K562 (cell line): ENCODE results near the gene RAD1. TPM values are rescaled to one million over a fixed set of nuclear protein-coding genes. Genes with fewer than 3 reads are reported as not detected.

Experiments used
- ARHGAP35 ChIP-seq: fragments of 450-650 bp; IDR thresholded peaks from 2 replicates; pipeline ENCODE4 v1.6.1; 2018; ENCODE audit not compliant: partially characterized antibody
- BCL6 ChIP-seq: fragments of 250-450 bp; sonication (Bioruptor Pico); IDR thresholded peaks from 2 replicates; pipeline ENCODE4 v1.4.0; 2020
- BRD4 ChIP-seq: fragments of 200-600 bp; sonication (generic); IDR thresholded peaks from 2 replicates; pipeline ENCODE4 v1.6.1; 2017; ENCODE audit warnings: inconsistent platforms
- CBX2 ChIP-seq: fragments of 200-600 bp; sonication (generic); IDR thresholded peaks from one replicate; pipeline ENCODE4 v1.6.1; 2012; ENCODE audit warnings: mild to moderate bottlenecking, low read length, inconsistent platforms; ENCODE audit not compliant: insufficient read depth, poor library complexity, severe bottlenecking
- EP400 ChIP-seq: fragments of 450-650 bp; IDR thresholded peaks from 2 replicates; pipeline ENCODE4 v1.6.1; 2017; ENCODE audit warnings: antibody characterized with exemption, mild to moderate bottlenecking, moderate library complexity
- FOSL1 ChIP-seq: fragments of 200-800 bp; sonication (Bioruptor generic); conservative IDR thresholded peaks from 2 replicates; pipeline ENCODE4 v1.6.1; 2016; ENCODE audit warnings: missing genetic modification characterization, missing compliant biosample characterization
- FOXJ3 ChIP-seq: sonication (generic); formaldehyde crosslinking; IDR thresholded peaks from 2 replicates; pipeline ENCODE4 v1.4.0; 2020; ENCODE audit warnings: mild to moderate bottlenecking, missing genetic modification reagents
- HOXB6 ChIP-seq: fragments of 250-450 bp; sonication (Bioruptor Pico); IDR thresholded peaks from 2 replicates; pipeline ENCODE4 v1.5.1; 2022; ENCODE audit warnings: mild to moderate bottlenecking, borderline replicate concordance
- MEF2A ChIP-seq: IDR thresholded peaks from 2 replicates; pipeline ENCODE4 v1.6.1; 2011; ENCODE audit warnings: low read depth, mild to moderate bottlenecking, low read length, moderate library complexity; ENCODE audit not compliant: control insufficient read depth
- SRSF1 ChIP-seq: fragments of 200-400 bp; formaldehyde crosslinking; IDR thresholded peaks from 2 replicates; pipeline ENCODE4 v1.6.1; 2017; ENCODE audit warnings: mild to moderate bottlenecking, low read depth, low read length, moderate library complexity
- ZFP30 ChIP-seq: fragments of 250-450 bp; sonication (Bioruptor Pico); IDR thresholded peaks from 2 replicates; pipeline ENCODE4 v1.8.0; 2022; ENCODE audit warnings: moderate library complexity, mild to moderate bottlenecking, inconsistent platforms, borderline replicate concordance
- ZNF263 ChIP-seq: sonication (generic); formaldehyde crosslinking; IDR thresholded peaks from 2 replicates; pipeline ENCODE4 v1.8.0; 2022; ENCODE audit warnings: mild to moderate bottlenecking, missing genetic modification reagents, borderline replicate concordance
- ZNF436 ChIP-seq: fragments of 250-450, 450-650 bp; sonication (Bioruptor Pico); formaldehyde crosslinking; IDR thresholded peaks from 2 replicates; pipeline ENCODE4 v1.7.0; 2020; ENCODE audit warnings: mild to moderate bottlenecking
- ZNF518B ChIP-seq: fragments of 250-450 bp; sonication (Bioruptor Pico); IDR thresholded peaks from 2 replicates; pipeline ENCODE4 v1.5.0; 2021; ENCODE audit warnings: mild to moderate bottlenecking, moderate library complexity
- polyA plus RNA-seq, 8 experiments: library from polyadenylated mRNA; depleted of rRNA in 4 of 8; stranded (reverse) in 5 of 8; unstranded in 3 of 8; fragments of >200 nt; fragmentation: Nextera tagmentation in 2 of 8; fragmentation: Illumina TruSeq in 1 of 8; extraction: Ambion mirVana in 2 of 8; extraction: Trizol in 1 of 8; gene quantifications; 2 replicates each; pipeline versions ENCODE4 v1.2.1 to v1.2.3, GENCODE V29; 2011 to 2014; ENCODE audit warnings: inconsistent platforms in 1 of 8, missing spikeins in 1 of 8
- total RNA-seq, 7 experiments: library from RNA; depleted of rRNA in 6 of 7; stranded (reverse); fragments of >200 nt in 6 of 7; fragmentation: Illumina TruSeq in 2 of 7; extraction: Trizol in 2 of 7; gene quantifications; 2 replicates each; pipeline versions ENCODE4 v1.2.1 to v1.2.3, GENCODE V29; 2011 to 2021; ENCODE audit warnings: low replicate concordance in 1 of 7
- TF ChIP-seq, protein P1 (sequence below): fragments of 250-450 bp; sonication (Bioruptor Pico); IDR thresholded peaks from 2 replicates; pipeline ENCODE4 v1.5.0; 2020; ENCODE audit warnings: mild to moderate bottlenecking
- TF ChIP-seq, protein P2 (sequence below): fragments of 450-650 bp; formaldehyde crosslinking; IDR thresholded peaks from 2 replicates; pipeline ENCODE4 v1.4.0; 2022; ENCODE audit warnings: missing genetic modification characterization
- TF ChIP-seq, protein P3 (sequence below): sonication (generic); formaldehyde crosslinking; IDR thresholded peaks from 2 replicates; pipeline ENCODE4 v1.8.1; 2023; ENCODE audit warnings: mild to moderate bottlenecking, missing genetic modification reagents, moderate library complexity
- TF ChIP-seq, protein P4 (sequence below): fragments of 450-650 bp; IDR thresholded peaks from 2 replicates; pipeline ENCODE4 v1.6.1; 2018; ENCODE audit warnings: mild to moderate bottlenecking, low read depth; ENCODE audit not compliant: partially characterized antibody

The RAD1 gene
- total and polyA plus RNA-seq, 9 of the 15 experiments (the other 6 are each of a cell fraction or from before 2014, with no cell fraction given), result 44.5 to 148 (median 60.8) TPM

DNA sequence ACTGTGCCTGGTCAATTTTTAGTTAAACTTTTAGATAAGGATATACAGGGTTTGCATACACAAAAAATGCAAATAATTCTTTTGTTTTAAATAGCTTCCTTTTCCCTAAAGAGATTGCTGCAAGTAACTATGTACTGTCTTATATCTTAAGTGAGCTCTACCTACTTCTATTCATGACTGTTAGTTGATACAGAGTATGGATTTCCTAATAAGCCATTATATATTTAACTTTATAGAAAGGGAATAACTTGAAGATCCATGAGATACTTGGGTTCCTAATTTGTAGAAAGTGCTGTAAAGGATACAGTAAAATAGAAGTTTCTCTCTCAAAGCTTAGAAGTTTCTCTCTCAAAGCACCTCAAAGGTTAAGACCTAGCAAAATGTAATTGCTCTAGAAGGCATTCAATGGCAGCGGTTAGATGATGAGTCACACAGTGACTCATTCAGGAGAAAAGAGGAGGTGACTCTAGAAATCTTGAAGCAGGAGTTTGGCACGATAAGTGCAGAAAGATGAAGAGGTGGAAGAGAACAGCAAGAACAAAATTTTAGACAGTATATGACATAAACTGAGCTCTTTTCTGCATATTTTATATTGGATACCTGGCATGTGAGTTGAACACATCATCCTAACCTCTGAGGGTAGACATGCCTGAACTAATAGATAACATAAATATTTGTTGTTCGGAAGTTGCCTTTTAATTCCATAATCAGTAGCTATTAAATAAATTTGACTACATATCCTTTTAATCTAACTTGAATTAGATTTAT lies 8.6 kb upstream of the RAD1 start (continued):
- TF ChIP-seq SRSF1 (no peak), ARHGAP35 (no peak), HOXB6 (CRISPR knock-in tag) (no peak), BRD4 (no peak), ZNF436 (no peak), ZNF263 (CRISPR knock-in tag) (no peak), EP400 (peak; percentile 46), FOSL1 (tag) (peak; percentile 100), ZFP30 (CRISPR knock-in tag) (no peak), CBX2 (no peak), BCL6 (CRISPR knock-in tag) (no peak), MEF2A (peak; percentile 79), ZNF518B (CRISPR knock-in tag) (no peak), FOXJ3 (CRISPR knock-in tag) (no peak)
- TF ChIP-seq, protein P1, sequence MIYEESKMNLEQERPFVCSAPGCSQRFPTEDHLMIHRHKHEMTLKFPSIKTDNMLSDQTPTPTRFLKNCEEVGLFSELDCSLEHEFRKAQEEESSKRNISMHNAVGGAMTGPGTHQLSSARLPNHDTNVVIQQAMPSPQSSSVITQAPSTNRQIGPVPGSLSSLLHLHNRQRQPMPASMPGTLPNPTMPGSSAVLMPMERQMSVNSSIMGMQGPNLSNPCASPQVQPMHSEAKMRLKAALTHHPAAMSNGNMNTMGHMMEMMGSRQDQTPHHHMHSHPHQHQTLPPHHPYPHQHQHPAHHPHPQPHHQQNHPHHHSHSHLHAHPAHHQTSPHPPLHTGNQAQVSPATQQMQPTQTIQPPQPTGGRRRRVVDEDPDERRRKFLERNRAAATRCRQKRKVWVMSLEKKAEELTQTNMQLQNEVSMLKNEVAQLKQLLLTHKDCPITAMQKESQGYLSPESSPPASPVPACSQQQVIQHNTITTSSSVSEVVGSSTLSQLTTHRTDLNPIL (CRISPR knock-in tag), result no peak
- TF ChIP-seq, protein P2, sequence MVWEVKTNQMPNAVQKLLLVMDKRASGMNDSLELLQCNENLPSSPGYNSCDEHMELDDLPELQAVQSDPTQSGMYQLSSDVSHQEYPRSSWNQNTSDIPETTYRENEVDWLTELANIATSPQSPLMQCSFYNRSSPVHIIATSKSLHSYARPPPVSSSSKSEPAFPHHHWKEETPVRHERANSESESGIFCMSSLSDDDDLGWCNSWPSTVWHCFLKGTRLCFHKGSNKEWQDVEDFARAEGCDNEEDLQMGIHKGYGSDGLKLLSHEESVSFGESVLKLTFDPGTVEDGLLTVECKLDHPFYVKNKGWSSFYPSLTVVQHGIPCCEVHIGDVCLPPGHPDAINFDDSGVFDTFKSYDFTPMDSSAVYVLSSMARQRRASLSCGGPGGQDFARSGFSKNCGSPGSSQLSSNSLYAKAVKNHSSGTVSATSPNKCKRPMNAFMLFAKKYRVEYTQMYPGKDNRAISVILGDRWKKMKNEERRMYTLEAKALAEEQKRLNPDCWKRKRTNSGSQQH (CRISPR knock-in tag), result no peak
- TF ChIP-seq, protein P3, sequence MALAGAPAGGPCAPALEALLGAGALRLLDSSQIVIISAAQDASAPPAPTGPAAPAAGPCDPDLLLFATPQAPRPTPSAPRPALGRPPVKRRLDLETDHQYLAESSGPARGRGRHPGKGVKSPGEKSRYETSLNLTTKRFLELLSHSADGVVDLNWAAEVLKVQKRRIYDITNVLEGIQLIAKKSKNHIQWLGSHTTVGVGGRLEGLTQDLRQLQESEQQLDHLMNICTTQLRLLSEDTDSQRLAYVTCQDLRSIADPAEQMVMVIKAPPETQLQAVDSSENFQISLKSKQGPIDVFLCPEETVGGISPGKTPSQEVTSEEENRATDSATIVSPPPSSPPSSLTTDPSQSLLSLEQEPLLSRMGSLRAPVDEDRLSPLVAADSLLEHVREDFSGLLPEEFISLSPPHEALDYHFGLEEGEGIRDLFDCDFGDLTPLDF (CRISPR knock-in tag), result no peak
- TF ChIP-seq, protein P4, sequence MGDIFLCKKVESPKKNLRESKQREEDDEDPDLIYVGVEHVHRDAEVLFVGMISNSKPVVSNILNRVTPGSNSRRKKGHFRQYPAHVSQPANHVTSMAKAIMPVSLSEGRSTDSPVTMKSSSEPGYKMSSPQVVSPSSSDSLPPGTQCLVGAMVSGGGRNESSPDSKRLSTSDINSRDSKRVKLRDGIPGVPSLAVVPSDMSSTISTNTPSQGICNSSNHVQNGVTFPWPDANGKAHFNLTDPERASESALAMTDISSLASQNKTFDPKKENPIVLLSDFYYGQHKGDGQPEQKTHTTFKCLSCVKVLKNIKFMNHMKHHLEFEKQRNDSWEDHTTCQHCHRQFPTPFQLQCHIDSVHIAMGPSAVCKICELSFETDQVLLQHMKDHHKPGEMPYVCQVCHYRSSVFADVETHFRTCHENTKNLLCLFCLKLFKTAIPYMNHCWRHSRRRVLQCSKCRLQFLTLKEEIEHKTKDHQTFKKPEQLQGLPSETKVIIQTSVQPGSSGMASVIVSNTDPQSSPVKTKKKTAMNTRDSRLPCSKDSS, result no peak
